ENCODE data around the gene CACNA1D. TPM values are rescaled to one million over a fixed set of nuclear protein-coding genes. Genes with fewer than 3 reads are reported as not detected.

Gene CACNA1D
- total and polyA plus RNA-seq, 12 donors, result 0.04 to 1.9 (median 0.49) TPM

DNA sequence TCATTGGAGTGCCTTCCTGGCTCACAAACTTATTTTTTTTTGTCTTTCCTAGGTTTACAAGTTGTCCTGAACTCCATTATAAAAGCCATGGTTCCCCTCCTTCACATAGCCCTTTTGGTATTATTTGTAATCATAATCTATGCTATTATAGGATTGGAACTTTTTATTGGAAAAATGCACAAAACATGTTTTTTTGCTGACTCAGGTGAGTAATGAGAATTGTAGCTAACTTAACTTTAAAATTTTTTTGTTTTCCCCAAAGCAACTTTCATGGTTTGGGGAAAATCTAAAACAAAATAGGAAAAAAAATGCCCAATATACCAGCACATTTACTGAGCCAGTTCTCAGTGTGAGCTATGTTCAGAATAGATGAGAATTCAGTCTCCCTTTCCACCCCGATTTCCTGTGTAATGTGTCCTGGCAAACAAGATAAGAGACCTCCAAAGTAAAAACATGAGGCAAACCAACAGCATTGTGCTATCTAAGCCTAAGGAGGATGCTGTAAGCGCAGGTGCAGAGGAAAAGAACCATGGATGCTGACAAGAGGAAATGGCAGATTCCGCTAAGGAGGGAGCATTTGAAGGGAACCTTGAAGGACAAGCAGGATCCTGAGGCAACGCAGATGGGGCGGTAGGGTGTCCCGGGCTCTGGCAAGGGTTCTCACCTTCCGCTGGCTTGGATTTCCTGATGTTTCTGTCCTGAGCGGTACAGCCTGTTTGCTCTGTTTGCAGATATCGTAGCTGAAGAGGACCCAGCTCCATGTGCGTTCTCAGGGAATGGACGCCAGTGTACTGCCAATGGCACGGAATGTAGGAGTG, 171.4 kb downstream of the CACNA1D start:
- H3K4me1 ChIP-seq, result no peaks in the 10 kb centered on the region
- no peaks in the 10 kb centered on the region for H3K36me3 ChIP-seq
- H3K27ac ChIP-seq, result no peak overlapping the region
- ATAC-seq, result no peak
- intact Hi-C loops (cut with DNase I), result no loop called here
- no peak for DNase-seq
- peaks cover 0 to 12% (median 5%) of the 10 kb centered on the region in 7 donors for H3K27me3 ChIP-seq
- H3K4me3 ChIP-seq, result no peak overlapping the region
- WGBS, 2 donors, result 61 to 77% methylated on average over 12 of the region's 12 CpGs
- TF ChIP-seq, protein P1, sequence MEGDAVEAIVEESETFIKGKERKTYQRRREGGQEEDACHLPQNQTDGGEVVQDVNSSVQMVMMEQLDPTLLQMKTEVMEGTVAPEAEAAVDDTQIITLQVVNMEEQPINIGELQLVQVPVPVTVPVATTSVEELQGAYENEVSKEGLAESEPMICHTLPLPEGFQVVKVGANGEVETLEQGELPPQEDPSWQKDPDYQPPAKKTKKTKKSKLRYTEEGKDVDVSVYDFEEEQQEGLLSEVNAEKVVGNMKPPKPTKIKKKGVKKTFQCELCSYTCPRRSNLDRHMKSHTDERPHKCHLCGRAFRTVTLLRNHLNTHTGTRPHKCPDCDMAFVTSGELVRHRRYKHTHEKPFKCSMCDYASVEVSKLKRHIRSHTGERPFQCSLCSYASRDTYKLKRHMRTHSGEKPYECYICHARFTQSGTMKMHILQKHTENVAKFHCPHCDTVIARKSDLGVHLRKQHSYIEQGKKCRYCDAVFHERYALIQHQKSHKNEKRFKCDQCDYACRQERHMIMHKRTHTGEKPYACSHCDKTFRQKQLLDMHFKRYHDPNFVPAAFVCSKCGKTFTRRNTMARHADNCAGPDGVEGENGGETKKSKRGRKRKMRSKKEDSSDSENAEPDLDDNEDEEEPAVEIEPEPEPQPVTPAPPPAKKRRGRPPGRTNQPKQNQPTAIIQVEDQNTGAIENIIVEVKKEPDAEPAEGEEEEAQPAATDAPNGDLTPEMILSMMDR (IDR thresholded peaks at IDR 0.05), result no peak
- H3K9me3 ChIP-seq, result peaks cover 0 to 22% (median 0%) of the 10 kb centered on the region in 11 donors

DNA sequence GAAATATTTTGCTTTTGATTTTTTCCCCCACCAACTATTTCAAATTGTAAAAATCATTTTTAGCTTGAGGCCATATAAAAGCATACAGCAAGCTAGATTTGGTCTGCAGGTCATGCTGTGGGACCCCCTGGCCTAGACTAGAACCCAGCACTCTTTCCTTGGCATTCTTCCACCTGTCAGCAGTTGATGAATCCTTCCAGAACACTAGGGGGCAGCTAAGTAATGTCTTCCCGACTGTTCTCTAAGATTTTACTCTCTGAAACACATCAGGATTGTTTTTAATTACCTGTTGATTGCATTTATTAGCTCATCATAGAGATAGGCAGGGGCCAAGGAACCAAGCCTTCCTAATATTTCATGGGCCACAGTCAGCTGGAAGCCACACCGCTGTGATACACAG, 174.5 kb downstream of the CACNA1D start:
- Histone ChIP-seq H3K27ac (no peak overlapping the region), H3K9me3 (no peaks in the 10 kb centered on the region), H3K4me3 (no peak overlapping the region), H3K36me3 (no peaks in the 10 kb centered on the region), H3K4me1 (no peaks in the 10 kb centered on the region), H3K27me3 (peaks cover 0 to 15% (median 7%) of the 10 kb centered on the region in 7 donors)
- 39 to 45% methylated on average over 2 of the region's 2 CpGs for WGBS, 2 donors
- intact Hi-C loops (cut with DNase I), result no loop called here
- TF ChIP-seq, protein P1 (IDR thresholded peaks at IDR 0.05), result peak in 4 of 9 donors; percentile 18 to 32 (median 28)
- ATAC-seq (no peak), DNase-seq (no peak)

DNA sequence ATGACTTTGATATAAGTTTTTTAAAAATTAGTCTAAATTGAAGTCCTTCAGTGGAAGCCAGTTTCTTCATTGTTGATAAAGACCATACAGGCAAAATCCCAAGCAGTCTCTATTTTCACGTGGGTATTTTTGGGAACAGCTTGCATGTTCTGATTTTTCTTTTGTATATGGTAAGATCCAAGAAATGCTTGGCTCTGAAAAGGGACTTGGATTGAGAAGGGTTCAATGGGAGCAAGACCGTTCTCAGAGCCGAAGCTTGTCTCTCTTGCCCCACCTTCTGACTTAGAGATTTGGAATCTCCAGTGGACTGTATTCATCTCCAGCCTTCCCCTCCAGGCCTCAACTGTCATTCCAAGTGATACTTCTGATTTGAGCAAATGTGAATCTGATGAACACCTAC, 176.3 kb downstream of the CACNA1D start:
- Histone ChIP-seq H3K9me3 (no peaks in the 10 kb centered on the region), H3K27ac (no peak overlapping the region), H3K4me3 (no peak overlapping the region), H3K36me3 (no peaks in the 10 kb centered on the region), H3K4me1 (no peaks in the 10 kb centered on the region), H3K27me3 (peaks cover 0 to 19% (median 14%) of the 10 kb centered on the region in 7 donors)
- ATAC-seq, result no peak
- intact Hi-C loops (cut with DNase I), result no loop called here
- WGBS, 2 donors, result 64 to 71% methylated on average over 3 of the region's 3 CpGs
- DNase-seq, result no peak
- TF ChIP-seq, protein P1 (IDR thresholded peaks at IDR 0.05), result no peak

DNA sequence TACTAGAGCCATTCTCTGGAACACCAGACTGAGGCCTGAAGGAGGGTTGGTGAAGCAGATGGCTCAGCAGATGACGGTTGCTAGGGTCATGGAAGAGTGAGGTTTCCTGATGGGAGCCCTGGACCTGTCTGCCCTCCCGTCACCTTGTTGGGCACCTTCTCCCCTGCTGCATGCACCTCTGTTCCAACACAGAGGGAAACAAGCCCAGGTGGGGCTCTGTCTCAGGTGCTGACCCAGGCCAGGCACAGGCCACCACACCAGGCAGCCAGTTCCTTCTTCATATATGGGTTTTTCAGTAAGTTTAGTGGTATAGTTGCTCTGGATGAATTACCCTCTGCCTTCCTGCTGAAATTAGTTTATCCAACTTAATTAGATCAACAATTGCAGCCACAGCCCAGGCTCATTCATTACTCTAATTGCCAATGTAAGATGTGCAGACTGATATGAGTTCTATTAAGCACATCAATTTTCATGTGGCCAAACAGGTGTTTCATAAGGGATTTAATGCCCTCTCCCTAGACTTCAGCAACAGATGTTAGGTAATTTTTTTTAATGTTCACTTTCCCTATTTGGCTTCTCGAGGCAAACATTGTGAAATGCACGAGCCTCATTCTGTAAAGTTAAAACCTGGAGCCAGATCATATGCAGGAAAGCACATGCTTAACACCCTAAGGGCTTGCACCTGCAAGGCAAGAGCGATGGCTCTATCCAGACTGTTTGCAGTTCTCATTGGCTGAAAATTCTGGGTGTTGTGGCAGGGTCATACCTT, 177.0 kb downstream of the CACNA1D start:
- H3K27me3 ChIP-seq, result peaks cover 0 to 19% (median 12%) of the 10 kb centered on the region in 7 donors
- intact Hi-C loops (cut with DNase I), result no loop called here
- H3K27ac ChIP-seq, result no peak overlapping the region
- DNase-seq (no peak), ATAC-seq (no peak)
- H3K36me3 ChIP-seq, result no peaks in the 10 kb centered on the region
- 85 to 88% methylated on average over 5 of the region's 5 CpGs for WGBS, 2 donors
- H3K9me3 ChIP-seq, result no peaks in the 10 kb centered on the region
- TF ChIP-seq, protein P1 (IDR thresholded peaks at IDR 0.05), result no peak
- no peaks in the 10 kb centered on the region for H3K4me1 ChIP-seq
- H3K4me3 ChIP-seq, result no peak overlapping the region
